CMK (cell line): Measurements from ENCODE around the gene PSMD2.

Experiments used
- DNase-seq: peaks from one replicate; pipeline ENCODE4 v3.0.0-alpha.2; 2010; ENCODE audit warnings: low read depth

Gene PSMD2

GRCh38 chr3:184357248-184358123 lies 58.4 kb downstream of the PSMD2 start:
- no peak for DNase-seq

- DNase-seq: no peak
These were observed 59.2 kb downstream of the PSMD2 start for GRCh38 chr3:184358124-184358767.
